ENCODE measurements around the gene WNT10A. TPM values are rescaled to one million over a fixed set of nuclear protein-coding genes. Genes with fewer than 3 reads are reported as not detected.

WNT10A gene
- polyA plus RNA-seq, 1 donor = 1.5 TPM

DNA sequence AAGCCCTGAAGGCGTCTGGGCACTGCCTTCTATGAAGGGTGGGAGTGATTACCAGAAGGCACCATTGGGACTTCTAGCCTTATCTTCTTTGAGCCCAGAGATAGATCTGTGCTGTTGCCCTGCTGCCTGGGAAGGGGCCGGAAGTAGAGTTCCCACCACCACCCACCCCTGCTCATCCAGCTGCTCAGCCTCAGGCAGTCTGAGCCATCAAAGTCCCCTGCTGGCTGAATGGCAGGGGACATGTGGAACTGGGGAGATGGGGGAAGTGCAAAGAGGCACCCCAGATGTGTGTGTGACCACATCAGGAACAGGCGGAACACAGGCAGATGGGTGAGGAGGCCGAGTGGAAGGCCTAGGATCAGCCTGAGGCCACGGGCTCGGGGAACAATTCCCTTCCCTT, 3.3 kb upstream of the WNT10A start:
- no peak overlapping the region for H3K27ac ChIP-seq (ENCODE audit: low read length)
- H3K27me3 ChIP-seq (ENCODE audit: control insufficient read depth, insufficient read depth, low read length) = peaks cover 99% of the 10 kb centered on the region
- DNase-seq = no peak
- WGBS (ENCODE audit: insufficient coverage, low lambda C conversion rate) = no CpG with 5 or more reads among the region's 6 CpGs
- no peak overlapping the region for H3K4me3 ChIP-seq (ENCODE audit: low read length)
- peaks cover 4% of the 10 kb centered on the region for H3K9me3 ChIP-seq (ENCODE audit: control insufficient read depth, low read depth, low read length)
- no peaks in the 10 kb centered on the region for H3K36me3 ChIP-seq (ENCODE audit: control insufficient read depth, insufficient read depth, low read length)
- H3K4me1 ChIP-seq (ENCODE audit: control insufficient read depth, insufficient read depth, low read length) = peaks cover 7% of the 10 kb centered on the region

DNA sequence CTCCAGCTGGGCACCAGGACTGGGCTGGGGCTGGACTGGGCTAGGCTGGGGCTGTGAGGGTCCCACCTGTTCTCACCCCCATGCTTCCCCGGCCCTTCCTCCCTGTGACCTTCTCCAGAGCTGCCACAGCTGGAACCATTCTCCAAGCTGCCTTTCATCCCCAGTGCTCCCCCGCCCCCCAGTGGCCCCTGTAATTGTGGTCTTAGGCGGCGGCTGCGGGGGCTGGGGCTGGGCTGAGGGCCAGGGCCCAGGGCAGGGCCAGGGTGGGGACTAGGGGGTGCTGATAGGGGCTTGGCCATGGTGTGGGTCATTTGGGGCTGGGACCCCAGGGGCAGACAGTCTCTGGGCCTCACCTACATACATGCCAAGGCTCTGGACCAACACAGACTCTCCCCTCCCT, 2.8 kb upstream of the WNT10A start:
- peaks cover 99% of the 10 kb centered on the region for H3K27me3 ChIP-seq (ENCODE audit: control insufficient read depth, insufficient read depth, low read length)
- WGBS (ENCODE audit: insufficient coverage, low lambda C conversion rate) = no CpG with 5 or more reads among the region's 5 CpGs

GRCh38 chr2:218878486-218878885, 2.2 kb upstream of the WNT10A start:
- DNase-seq = no peak
- H3K4me3 ChIP-seq (ENCODE audit: low read length) = no peak overlapping the region
- no peak overlapping the region for H3K27ac ChIP-seq (ENCODE audit: low read length)
- peaks cover 13% of the 10 kb centered on the region for H3K4me1 ChIP-seq (ENCODE audit: control insufficient read depth, insufficient read depth, low read length)
- H3K36me3 ChIP-seq (ENCODE audit: control insufficient read depth, insufficient read depth, low read length) = no peaks in the 10 kb centered on the region
- WGBS (ENCODE audit: insufficient coverage, low lambda C conversion rate) = no CpG with 5 or more reads among the region's 6 CpGs
- H3K9me3 ChIP-seq (ENCODE audit: control insufficient read depth, low read depth, low read length) = peaks cover 4% of the 10 kb centered on the region
- H3K27me3 ChIP-seq (ENCODE audit: control insufficient read depth, insufficient read depth, low read length) = peaks cover 98% of the 10 kb centered on the region

More for the DNA sequence above, 2.8 kb upstream of the WNT10A start:
- H3K9me3 ChIP-seq (ENCODE audit: control insufficient read depth, low read depth, low read length) = peaks cover 4% of the 10 kb centered on the region
- no peaks in the 10 kb centered on the region for H3K36me3 ChIP-seq (ENCODE audit: control insufficient read depth, insufficient read depth, low read length)
- H3K4me3 ChIP-seq (ENCODE audit: low read length) = no peak overlapping the region
- H3K27ac ChIP-seq (ENCODE audit: low read length) = no peak overlapping the region
- H3K4me1 ChIP-seq (ENCODE audit: control insufficient read depth, insufficient read depth, low read length) = peaks cover 10% of the 10 kb centered on the region
- DNase-seq = no peak

DNA sequence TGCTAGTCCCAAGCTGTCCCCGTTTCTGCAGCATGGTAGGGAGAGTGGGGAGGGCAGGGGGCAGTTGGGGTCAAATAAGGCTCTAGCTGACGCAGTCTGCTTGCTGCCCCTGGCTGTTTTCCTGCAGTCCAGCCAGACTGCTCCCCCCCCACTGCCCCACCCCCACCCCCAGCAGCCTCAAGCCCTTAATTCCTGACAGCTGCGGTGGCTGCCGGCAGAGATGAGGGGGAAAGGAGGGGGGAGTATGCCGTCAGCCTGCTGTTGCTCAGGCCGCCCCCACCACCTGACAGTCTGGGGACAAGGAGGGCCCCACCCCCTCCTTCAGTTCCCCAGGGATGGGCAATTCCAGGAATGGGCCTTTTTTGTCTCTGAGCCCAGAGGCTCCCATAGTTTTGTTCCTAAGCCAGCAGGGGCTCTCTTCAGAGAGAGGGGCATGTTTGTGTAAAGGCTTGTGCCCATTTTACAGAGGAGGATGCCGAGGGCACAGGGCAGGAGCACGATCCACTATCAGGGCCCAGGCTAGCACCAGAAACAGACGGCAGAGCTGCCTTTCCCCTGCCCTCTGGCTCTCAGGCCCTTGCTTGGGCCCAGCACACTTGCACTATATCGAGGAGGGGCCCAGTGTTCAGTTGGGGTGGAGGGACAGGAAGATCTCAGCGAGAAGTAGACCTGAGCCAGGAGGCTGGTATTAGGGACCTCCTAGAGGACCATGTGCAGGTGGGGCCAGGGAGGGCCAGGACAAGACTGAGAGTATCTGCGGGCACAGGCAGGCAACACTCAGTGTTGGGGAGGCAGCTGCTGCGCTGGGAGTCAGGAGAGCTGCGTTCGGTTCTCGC, 1.5 kb upstream of the WNT10A start:
- Histone ChIP-seq H3K27me3 (ENCODE audit: control insufficient read depth, insufficient read depth, low read length) (peaks cover 96% of the 10 kb centered on the region), H3K9me3 (ENCODE audit: control insufficient read depth, low read depth, low read length) (no peaks in the 10 kb centered on the region), H3K4me3 (ENCODE audit: low read length) (no peak overlapping the region), H3K36me3 (ENCODE audit: control insufficient read depth, insufficient read depth, low read length) (no peaks in the 10 kb centered on the region), H3K27ac (ENCODE audit: low read length) (no peak overlapping the region), H3K4me1 (ENCODE audit: control insufficient read depth, insufficient read depth, low read length) (peaks cover 13% of the 10 kb centered on the region)
- no peak for DNase-seq
- WGBS (ENCODE audit: insufficient coverage, low lambda C conversion rate) = no CpG with 5 or more reads among the region's 16 CpGs

DNA sequence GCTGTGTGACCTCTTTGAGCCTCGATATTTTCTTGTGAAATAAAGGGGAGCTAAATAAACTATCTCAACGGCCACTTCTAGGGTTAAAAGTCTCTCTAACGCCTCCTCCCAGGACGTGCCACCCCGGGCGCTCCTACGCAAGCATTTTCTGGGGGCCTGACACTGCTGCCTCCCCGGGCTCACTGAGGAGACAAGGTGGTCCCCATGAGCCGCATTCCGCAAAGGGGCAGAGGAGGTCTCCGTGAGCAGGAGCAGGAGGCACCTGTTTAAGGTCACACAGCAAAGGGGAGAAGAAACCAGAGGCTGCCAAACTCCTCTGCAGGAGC, 913 bp upstream of the WNT10A start:
- no peak overlapping the region for H3K27ac ChIP-seq (ENCODE audit: low read length)

DNA sequence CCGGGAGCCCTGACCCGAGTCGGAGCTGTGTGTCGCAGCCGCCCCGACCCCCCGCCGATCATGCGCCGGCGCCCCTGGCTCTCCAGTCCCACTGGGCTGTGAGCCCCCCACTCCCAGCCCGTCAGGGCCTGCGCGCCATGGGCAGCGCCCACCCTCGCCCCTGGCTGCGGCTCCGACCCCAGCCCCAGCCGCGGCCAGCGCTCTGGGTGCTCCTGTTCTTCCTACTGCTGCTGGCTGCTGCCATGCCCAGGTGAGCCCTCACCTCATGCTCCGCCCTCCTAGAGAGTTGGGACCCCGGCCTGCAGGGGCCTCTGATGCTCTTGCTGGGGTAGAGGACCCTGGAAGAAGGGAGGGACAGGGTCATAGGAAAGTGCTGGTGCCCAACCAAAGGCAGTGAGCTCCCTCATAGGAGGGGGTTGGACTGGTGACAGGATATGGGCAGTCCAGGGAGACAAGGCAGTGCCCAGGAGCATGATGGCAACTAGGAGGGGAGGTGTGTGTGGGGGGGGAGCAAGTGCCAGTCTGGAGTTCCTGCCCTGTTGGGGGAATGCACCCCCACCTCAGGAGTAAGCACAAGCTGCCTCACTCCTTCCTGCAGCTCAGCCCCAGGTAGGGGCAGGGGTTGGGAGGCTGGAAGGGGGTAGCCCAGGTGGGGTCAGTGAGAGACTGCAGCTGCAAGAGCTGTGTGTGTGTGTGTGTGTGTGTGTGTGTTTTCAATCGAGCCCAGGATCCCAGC, 375 bp downstream of the WNT10A start:
- WGBS (ENCODE audit: insufficient coverage, low lambda C conversion rate) = no CpG with 5 or more reads among the region's 24 CpGs

More for the DNA sequence above, 913 bp upstream of the WNT10A start:
- no CpG with 5 or more reads among the region's 11 CpGs for WGBS (ENCODE audit: insufficient coverage, low lambda C conversion rate)
- H3K36me3 ChIP-seq (ENCODE audit: control insufficient read depth, insufficient read depth, low read length) = no peaks in the 10 kb centered on the region
- no peak for DNase-seq
- peaks cover 13% of the 10 kb centered on the region for H3K4me1 ChIP-seq (ENCODE audit: control insufficient read depth, insufficient read depth, low read length)
- H3K27me3 ChIP-seq (ENCODE audit: control insufficient read depth, insufficient read depth, low read length) = peaks cover 96% of the 10 kb centered on the region
- no peaks in the 10 kb centered on the region for H3K9me3 ChIP-seq (ENCODE audit: control insufficient read depth, low read depth, low read length)
- H3K4me3 ChIP-seq (ENCODE audit: low read length) = no peak overlapping the region

DNA sequence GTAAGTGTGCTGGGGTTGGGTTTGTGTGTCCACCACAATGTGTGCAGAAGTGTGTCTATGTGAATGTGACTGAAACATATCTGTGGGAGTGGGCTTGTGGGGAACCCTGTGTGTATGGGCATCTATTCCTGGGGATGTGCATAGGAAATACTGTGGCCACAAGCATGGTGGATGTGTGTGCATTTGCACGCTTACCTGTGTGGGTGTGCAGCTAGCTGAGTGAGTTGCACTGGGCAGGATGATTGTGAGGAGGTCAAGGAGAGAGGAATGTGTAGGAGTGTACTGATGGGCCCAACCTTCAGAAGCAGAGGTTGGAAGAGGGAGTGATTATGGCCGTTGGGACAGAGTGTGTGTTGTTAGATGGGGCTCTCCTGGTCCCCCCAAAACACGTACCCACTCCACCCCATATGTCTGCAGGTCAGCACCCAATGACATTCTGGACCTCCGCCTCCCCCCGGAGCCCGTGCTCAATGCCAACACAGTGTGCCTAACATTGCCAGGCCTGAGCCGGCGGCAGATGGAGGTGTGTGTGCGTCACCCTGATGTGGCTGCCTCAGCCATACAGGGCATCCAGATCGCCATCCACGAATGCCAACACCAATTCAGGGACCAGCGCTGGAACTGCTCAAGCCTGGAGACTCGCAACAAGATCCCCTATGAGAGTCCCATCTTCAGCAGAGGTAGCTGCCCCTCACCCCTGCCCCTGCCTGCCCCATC, 1.2 kb downstream of the WNT10A start:
- DNase-seq = no peak
- H3K27ac ChIP-seq (ENCODE audit: low read length) = no peak overlapping the region
- H3K4me1 ChIP-seq (ENCODE audit: control insufficient read depth, insufficient read depth, low read length) = peaks cover 13% of the 10 kb centered on the region
- H3K27me3 ChIP-seq (ENCODE audit: control insufficient read depth, insufficient read depth, low read length) = peaks cover 93% of the 10 kb centered on the region
- no peaks in the 10 kb centered on the region for H3K36me3 ChIP-seq (ENCODE audit: control insufficient read depth, insufficient read depth, low read length)
- no CpG with 5 or more reads among the region's 13 CpGs for WGBS (ENCODE audit: insufficient coverage, low lambda C conversion rate)
- H3K4me3 ChIP-seq (ENCODE audit: low read length) = no peak overlapping the region
- no peaks in the 10 kb centered on the region for H3K9me3 ChIP-seq (ENCODE audit: control insufficient read depth, low read depth, low read length)

More for the DNA sequence above, 375 bp downstream of the WNT10A start:
- peaks cover 96% of the 10 kb centered on the region for H3K27me3 ChIP-seq (ENCODE audit: control insufficient read depth, insufficient read depth, low read length)
- H3K4me3 ChIP-seq (ENCODE audit: low read length) = no peak overlapping the region
- no peak overlapping the region for H3K27ac ChIP-seq (ENCODE audit: low read length)
- no peak for DNase-seq
- no peaks in the 10 kb centered on the region for H3K9me3 ChIP-seq (ENCODE audit: control insufficient read depth, low read depth, low read length)
- H3K4me1 ChIP-seq (ENCODE audit: control insufficient read depth, insufficient read depth, low read length) = peaks cover 13% of the 10 kb centered on the region
- no peaks in the 10 kb centered on the region for H3K36me3 ChIP-seq (ENCODE audit: control insufficient read depth, insufficient read depth, low read length)

GRCh38 chr2:218882461-218882816, 1.8 kb downstream of the WNT10A start:
- Histone ChIP-seq H3K9me3 (ENCODE audit: control insufficient read depth, low read depth, low read length) (no peaks in the 10 kb centered on the region), H3K27me3 (ENCODE audit: control insufficient read depth, insufficient read depth, low read length) (peaks cover 93% of the 10 kb centered on the region), H3K4me3 (ENCODE audit: low read length) (no peak overlapping the region), H3K4me1 (ENCODE audit: control insufficient read depth, insufficient read depth, low read length) (peaks cover 13% of the 10 kb centered on the region), H3K27ac (ENCODE audit: low read length) (no peak overlapping the region), H3K36me3 (ENCODE audit: control insufficient read depth, insufficient read depth, low read length) (no peaks in the 10 kb centered on the region)
- WGBS (ENCODE audit: insufficient coverage, low lambda C conversion rate) = no CpG with 5 or more reads among the region's 1 CpG
- DNase-seq = no peak

DNA sequence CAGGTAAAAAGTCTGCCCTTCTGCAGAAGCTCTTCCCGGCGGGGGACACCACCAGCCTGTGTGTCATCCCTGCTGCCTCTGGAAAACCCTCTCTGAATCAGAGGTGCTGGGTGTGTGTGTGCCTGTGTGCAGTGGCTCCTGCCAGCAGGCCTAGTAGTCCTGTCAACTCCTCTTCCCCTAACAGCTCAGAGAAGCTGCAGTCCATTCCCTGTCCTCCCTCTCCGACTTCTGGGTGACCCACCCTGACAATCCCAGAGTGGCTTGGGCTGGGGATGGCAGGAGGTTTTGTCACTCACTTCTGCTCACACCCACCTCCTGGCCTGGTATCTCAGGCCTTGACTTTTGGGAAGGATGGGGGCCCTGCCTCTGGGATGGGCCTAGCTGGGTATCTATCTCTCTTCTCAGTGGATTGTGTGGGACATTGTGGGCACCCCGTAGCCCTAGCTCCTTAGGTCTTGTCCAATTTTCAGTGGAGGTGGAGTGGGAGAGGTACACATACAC, 2.3 kb downstream of the WNT10A start:
- WGBS (ENCODE audit: insufficient coverage, low lambda C conversion rate) = no CpG with 5 or more reads among the region's 4 CpGs
- Histone ChIP-seq H3K36me3 (ENCODE audit: control insufficient read depth, insufficient read depth, low read length) (no peaks in the 10 kb centered on the region), H3K4me1 (ENCODE audit: control insufficient read depth, insufficient read depth, low read length) (peaks cover 13% of the 10 kb centered on the region), H3K9me3 (ENCODE audit: control insufficient read depth, low read depth, low read length) (no peaks in the 10 kb centered on the region), H3K27ac (ENCODE audit: low read length) (no peak overlapping the region), H3K27me3 (ENCODE audit: control insufficient read depth, insufficient read depth, low read length) (peaks cover 90% of the 10 kb centered on the region), H3K4me3 (ENCODE audit: low read length) (no peak overlapping the region)
- DNase-seq = no peak

All from large intestine (tissue), 3 donors.